ENCODE measurements around the gene VIPR1. TPM values are rescaled to one million over a fixed set of nuclear protein-coding genes. Genes with fewer than 3 reads are reported as not detected.
A peak's percentile ranks its signal among the peaks of the same experiment; 100 is the strongest.

VIPR1 gene
- total RNA-seq, 1 donor from 2014 or later = 184 TPM

GRCh38 chr3:42517117-42517516, 14.7 kb downstream of the VIPR1 start:
- no peak for TF ChIP-seq CTCF (IDR thresholded peaks at IDR 0.05)
- intact Hi-C loops (cut with DNase I) = no loop called here
- Histone ChIP-seq H3K4me1 (peaks cover 2% of the 10 kb centered on the region), H3K36me3 (peaks cover 7% of the 10 kb centered on the region), H3K27me3 (no peaks in the 10 kb centered on the region), H3K9me3 (no peaks in the 10 kb centered on the region), H3K27ac (no peak overlapping the region), H3K4me3 (no peak overlapping the region)
- ATAC-seq (no peak), DNase-seq (no peak)

GRCh38 chr3:42518800-42519567, 16.5 kb downstream of the VIPR1 start:
- intact Hi-C loops (cut with DNase I) = no loop called here
- Histone ChIP-seq H3K9me3 (no peaks in the 10 kb centered on the region), H3K27ac (peak overlapping the region; percentile 51), H3K4me1 (peaks cover 2% of the 10 kb centered on the region), H3K36me3 (peaks cover 7% of the 10 kb centered on the region), H3K27me3 (no peaks in the 10 kb centered on the region), H3K4me3 (no peak overlapping the region)
- no peak for DNase-seq
- ATAC-seq = peak; percentile 18
- TF ChIP-seq CTCF (IDR thresholded peaks at IDR 0.05) = no peak

- no peak for ATAC-seq
- DNase-seq = no peak
- Histone ChIP-seq H3K4me3 (no peak overlapping the region), H3K36me3 (peaks cover 7% of the 10 kb centered on the region), H3K4me1 (peaks cover 2% of the 10 kb centered on the region), H3K9me3 (no peaks in the 10 kb centered on the region), H3K27me3 (no peaks in the 10 kb centered on the region), H3K27ac (peak overlapping the region; percentile 51)
- no peak for TF ChIP-seq CTCF (IDR thresholded peaks at IDR 0.05)
- intact Hi-C loops (cut with DNase I) = no loop called here
These were observed 17.1 kb downstream of the VIPR1 start for GRCh38 chr3:42519568-42519962.

- no peak for TF ChIP-seq CTCF (IDR thresholded peaks at IDR 0.05)
- DNase-seq (no peak), ATAC-seq (peak; percentile 22)
- H3K36me3 ChIP-seq = peaks cover 7% of the 10 kb centered on the region
- intact Hi-C loops (cut with DNase I) = no loop called here
- no peaks in the 10 kb centered on the region for H3K27me3 ChIP-seq
- peak overlapping the region; percentile 51 for H3K27ac ChIP-seq
- no peak overlapping the region for H3K4me3 ChIP-seq
- H3K9me3 ChIP-seq = no peaks in the 10 kb centered on the region
- peaks cover 2% of the 10 kb centered on the region for H3K4me1 ChIP-seq
These were observed 17.9 kb downstream of the VIPR1 start for GRCh38 chr3:42520336-42520735.

- H3K36me3 ChIP-seq = peaks cover 7% of the 10 kb centered on the region
- H3K4me3 ChIP-seq = no peak overlapping the region
- no peaks in the 10 kb centered on the region for H3K27me3 ChIP-seq
- peaks cover 2% of the 10 kb centered on the region for H3K4me1 ChIP-seq
- DNase-seq (no peak), ATAC-seq (no peak)
- H3K9me3 ChIP-seq = no peaks in the 10 kb centered on the region
- intact Hi-C loops (cut with DNase I) = no loop called here
- TF ChIP-seq CTCF (IDR thresholded peaks at IDR 0.05) = no peak
- H3K27ac ChIP-seq = peak overlapping the region; percentile 36
These were observed 18.5 kb downstream of the VIPR1 start for GRCh38 chr3:42520906-42521305.
